Measurements from ENCODE around the gene PLXDC1. TPM values are rescaled to one million over a fixed set of nuclear protein-coding genes. Genes with fewer than 3 reads are reported as not detected.

Gene PLXDC1
- total RNA-seq, 1 experiment from 2014 or later = 2.0 TPM

- H2AK5ac ChIP-seq (ENCODE audit: insufficient read length, low read length) = no peak overlapping the region
- no peak overlapping the region for H3K27ac Mint-ChIP-seq
- H3K9ac ChIP-seq (ENCODE audit: extremely low read depth, insufficient read length, low read length) = no peak overlapping the region
- no peak overlapping the region for H2BK120ac ChIP-seq (ENCODE audit: low read depth, low read length, poor library complexity, severe bottlenecking)
- H2BK15ac ChIP-seq (ENCODE audit: low read depth, low read length) = no peak overlapping the region
- no peak overlapping the region for H3T11ph ChIP-seq (ENCODE audit: low read length)
- no peaks in the 10 kb centered on the region for H3K9me3 ChIP-seq (ENCODE audit: control insufficient read depth, low read depth, low read length)
- H3K79me2 ChIP-seq (ENCODE audit: insufficient read depth, low read length) = no peaks in the 10 kb centered on the region
- no peak overlapping the region for H3K23ac ChIP-seq (ENCODE audit: insufficient read length, low read depth, low read length)
- H3K4ac ChIP-seq (ENCODE audit: low read depth, low read length) = no peak overlapping the region
- no peak overlapping the region for H2BK12ac ChIP-seq (ENCODE audit: insufficient read length, low read depth, low read length)
- no peaks in the 10 kb centered on the region for H3K4me1 ChIP-seq (ENCODE audit: insufficient read depth, low read length)
- no peaks in the 10 kb centered on the region; a peak in 2 of 5 replicates for H3K9me3 Mint-ChIP-seq
- no peak for DNase-seq
- no peaks in the 10 kb centered on the region for H3K36me3 Mint-ChIP-seq (ENCODE audit: insufficient read depth in 1 of 3, low read depth in 3 of 3)
- no peaks in the 10 kb centered on the region for H3K23me2 ChIP-seq (ENCODE audit: insufficient read length, low read depth, low read length, poor library complexity, severe bottlenecking)
- no peak overlapping the region for H2AFZ ChIP-seq (ENCODE audit: low read length)
- H3K56ac ChIP-seq (ENCODE audit: insufficient read length, low read depth, low read length) = no peak overlapping the region
- WGBS (ENCODE audit: extremely low coverage, insufficient read length, low lambda C conversion rate) = no CpG with 5 or more reads among the region's 2 CpGs
- no peak overlapping the region for H3K18ac ChIP-seq (ENCODE audit: insufficient read length, low read depth, low read length)
- no peak overlapping the region for H3K27ac ChIP-seq (ENCODE audit: insufficient read length, low read depth, low read length)
- H4K8ac ChIP-seq (replicated peaks; ENCODE audit: insufficient read length, low read depth, low read length) = no peak overlapping the region
- no peak overlapping the region for H3K4me3 Mint-ChIP-seq
- no peaks in the 10 kb centered on the region for H3K27me3 ChIP-seq (ENCODE audit: insufficient read depth, low read length)
- no peak overlapping the region for H3K14ac ChIP-seq (ENCODE audit: insufficient read depth, low read length)
- no peaks in the 10 kb centered on the region for H3K79me1 ChIP-seq (ENCODE audit: insufficient read depth, low read depth, low read length, poor library complexity, severe bottlenecking)
- H3K4me1 Mint-ChIP-seq = no peaks in the 10 kb centered on the region
- no peak overlapping the region for H2BK20ac ChIP-seq (ENCODE audit: low read depth, low read length, poor library complexity, severe bottlenecking)
- H4K5ac ChIP-seq (ENCODE audit: insufficient read length, low read depth, low read length) = no peak overlapping the region
- H4K20me1 ChIP-seq (ENCODE audit: control insufficient read depth, insufficient read depth, insufficient read length) = no peaks in the 10 kb centered on the region
- H3K27me3 Mint-ChIP-seq (ENCODE audit: low read depth) = peaks cover 6% of the 10 kb centered on the region
- H3K4me2 ChIP-seq (ENCODE audit: insufficient read depth, insufficient read length, low read length) = no peak overlapping the region
- no peak overlapping the region for H2BK5ac ChIP-seq (ENCODE audit: insufficient read length, low read length)
- TF ChIP-seq, protein P1, sequence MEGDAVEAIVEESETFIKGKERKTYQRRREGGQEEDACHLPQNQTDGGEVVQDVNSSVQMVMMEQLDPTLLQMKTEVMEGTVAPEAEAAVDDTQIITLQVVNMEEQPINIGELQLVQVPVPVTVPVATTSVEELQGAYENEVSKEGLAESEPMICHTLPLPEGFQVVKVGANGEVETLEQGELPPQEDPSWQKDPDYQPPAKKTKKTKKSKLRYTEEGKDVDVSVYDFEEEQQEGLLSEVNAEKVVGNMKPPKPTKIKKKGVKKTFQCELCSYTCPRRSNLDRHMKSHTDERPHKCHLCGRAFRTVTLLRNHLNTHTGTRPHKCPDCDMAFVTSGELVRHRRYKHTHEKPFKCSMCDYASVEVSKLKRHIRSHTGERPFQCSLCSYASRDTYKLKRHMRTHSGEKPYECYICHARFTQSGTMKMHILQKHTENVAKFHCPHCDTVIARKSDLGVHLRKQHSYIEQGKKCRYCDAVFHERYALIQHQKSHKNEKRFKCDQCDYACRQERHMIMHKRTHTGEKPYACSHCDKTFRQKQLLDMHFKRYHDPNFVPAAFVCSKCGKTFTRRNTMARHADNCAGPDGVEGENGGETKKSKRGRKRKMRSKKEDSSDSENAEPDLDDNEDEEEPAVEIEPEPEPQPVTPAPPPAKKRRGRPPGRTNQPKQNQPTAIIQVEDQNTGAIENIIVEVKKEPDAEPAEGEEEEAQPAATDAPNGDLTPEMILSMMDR (conservative IDR thresholded peaks at IDR 0.05) = no peak
- no peak overlapping the region for H4K91ac ChIP-seq (ENCODE audit: insufficient read length, low read depth, low read length)
Measured at GRCh38 chr17:39139161-39139511, 12.3 kb downstream of the PLXDC1 start.
